Activated gamma-delta T cell treated with Interleukin-2 at 50 U/mL for 16 hours (primary cell): ENCODE data around the gene DEFB115.
"Not testable (repeated sequence)": the region's sequence is repeated elsewhere in the genome, so short reads cannot be mapped to it uniquely, and the experiment has no call there.

ENCODE experiments used
- DNase-seq: peaks from one replicate; pipeline ENCODE4 v3.0.0-alpha.2; 2020

DEFB115 gene, protein sequence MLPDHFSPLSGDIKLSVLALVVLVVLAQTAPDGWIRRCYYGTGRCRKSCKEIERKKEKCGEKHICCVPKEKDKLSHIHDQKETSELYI

DNA sequence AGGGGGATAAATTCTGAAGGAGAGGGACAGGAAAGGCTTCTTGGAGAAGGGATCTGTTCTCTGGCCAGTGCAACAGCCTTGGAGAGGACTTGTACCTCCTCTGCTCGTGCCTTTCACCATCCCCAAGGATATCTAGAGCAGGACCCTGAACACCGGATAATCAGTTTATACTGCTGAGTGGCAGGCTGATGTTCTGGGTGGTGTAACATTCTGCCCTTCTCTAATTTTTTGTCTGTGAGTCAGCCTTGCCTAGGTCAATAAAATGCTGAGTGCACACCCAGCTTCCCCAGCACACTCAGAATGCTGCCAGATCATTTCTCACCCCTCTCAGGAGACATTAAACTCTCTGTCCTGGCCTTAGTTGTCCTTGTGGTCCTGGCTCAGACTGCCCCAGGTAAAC is at the start of gene DEFB115:
Gene DEFB115 (plus strand): TSS at position 301 of the 400 bp plus-strand sequence. CDS start 0 bp downstream, at position 301.
- no peak for DNase-seq

DNA sequence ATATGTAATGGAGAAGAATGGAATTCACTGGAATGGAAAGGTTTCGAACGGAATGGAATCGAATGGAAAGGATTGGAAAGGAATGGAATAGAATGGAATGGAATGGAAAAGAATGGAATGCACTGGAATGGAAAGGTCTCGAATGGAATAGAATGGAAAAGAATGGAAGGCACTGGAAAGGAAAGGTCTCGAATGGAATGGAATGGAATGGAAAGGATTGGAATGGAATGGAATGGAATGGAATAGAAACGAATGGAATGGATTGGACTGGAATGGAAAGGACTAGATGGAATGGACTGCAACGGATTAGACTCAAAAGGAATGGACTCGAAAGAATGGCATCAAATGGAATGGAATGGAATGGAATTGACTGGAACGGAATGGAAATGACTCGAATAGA is 20.5 kb upstream of the DEFB115 start:
- no peak for DNase-seq

DNA sequence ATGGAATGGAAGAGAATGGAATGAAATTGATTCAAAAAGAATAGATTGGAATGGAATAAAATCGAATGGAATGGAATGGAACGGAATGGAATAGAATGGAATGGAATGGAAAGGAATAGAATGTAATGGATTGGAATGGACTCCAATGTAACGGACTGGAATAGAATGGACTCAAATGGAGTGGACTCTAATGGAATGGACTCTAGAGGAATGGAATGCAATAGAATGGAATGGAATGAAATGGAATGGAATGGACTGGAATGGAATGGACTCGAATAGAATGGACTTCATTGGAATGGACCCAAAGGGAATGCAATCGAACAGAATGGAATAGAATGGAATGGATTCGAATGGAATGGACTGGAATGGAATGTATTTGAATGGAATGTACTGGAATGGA is 19.7 kb upstream of the DEFB115 start:
- no peak for DNase-seq

DNA sequence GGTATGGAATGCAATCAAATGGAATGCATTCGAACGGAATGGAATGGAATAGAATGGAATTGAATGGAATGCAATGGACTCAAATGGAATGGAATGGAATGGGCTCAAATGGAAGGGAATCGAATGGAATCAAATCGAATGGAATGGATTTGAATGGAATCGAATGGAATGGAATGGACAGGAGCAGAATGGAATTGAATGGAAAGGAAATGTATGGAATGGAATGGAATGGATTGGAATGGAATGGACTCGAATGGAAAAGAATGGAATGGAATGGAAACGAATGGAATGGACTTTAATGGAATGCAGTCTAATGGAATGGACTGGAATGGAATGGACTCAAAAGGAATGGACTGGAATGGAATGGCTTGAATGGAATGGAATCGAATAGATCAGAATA is 18.3 kb upstream of the DEFB115 start:
- DNase-seq = no peak

DNA sequence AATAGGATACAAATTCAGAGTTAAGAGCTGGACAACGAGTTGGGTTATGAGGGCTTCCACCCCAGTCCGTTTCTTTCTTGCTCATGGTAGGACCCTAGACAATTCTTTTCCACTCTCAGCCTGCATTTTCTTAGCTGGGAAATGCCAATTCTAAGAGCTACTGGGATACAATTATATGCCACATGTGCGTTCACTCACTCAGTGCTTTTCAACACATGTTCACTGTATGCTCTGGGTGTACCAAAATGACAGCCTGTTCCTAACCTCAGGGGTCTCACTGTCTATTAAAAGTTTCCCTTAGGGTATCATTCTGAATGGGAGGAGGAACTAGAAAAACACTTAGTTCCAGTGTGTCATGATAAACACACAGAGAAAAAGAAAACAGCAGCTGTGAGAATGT is 505 bp upstream of the DEFB115 start:
- no peak for DNase-seq

DNA sequence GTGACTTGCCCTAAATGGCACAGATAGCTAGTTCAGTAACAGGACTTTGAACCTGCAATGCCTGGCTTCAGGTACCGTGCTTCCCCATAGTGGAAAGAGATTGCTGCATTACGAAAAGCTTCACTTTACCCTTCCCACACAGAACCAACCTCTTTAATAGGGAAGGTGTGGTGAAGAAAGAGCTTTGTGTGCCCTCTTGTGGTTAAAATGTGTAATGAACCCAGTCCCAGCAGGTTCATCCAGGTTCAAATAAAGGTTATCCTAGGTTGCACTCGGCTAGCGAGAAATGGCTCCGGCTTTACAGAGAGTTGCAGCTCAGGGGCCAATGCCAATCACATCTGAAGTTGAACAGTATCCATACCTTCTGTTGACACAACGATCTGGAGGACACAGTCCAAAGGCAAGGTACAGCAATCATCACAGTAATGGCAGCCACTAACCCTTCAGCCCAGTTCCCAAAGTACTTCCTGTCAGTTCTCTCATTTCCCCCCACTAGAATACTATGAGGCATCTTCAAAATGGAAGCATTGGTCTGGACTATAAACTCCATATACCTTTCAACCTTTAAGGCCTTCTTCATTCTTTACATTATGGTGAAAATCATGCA is 3.0 kb downstream of the DEFB115 start:
- no peak for DNase-seq

DNA sequence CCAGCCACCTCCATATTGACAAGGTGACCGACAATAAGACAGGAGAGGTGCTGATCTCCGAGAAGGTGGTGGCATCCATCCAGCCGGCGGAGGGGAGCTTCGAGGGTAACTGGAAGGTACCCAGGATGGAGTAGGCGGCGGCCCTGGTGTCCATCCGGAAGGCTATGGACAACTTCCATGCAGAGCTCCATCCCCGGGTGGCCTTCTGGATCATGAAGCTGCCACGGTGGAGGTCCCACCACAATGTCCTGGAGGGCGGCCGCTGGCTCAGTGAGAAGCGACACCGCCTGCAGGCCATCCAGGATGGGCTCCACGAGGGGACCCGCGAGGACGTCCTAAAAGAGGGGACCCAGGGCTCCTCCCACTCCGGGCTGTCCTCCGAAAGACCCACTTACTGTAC is 17.0 kb downstream of the DEFB115 start:
- no peak for DNase-seq

DNA sequence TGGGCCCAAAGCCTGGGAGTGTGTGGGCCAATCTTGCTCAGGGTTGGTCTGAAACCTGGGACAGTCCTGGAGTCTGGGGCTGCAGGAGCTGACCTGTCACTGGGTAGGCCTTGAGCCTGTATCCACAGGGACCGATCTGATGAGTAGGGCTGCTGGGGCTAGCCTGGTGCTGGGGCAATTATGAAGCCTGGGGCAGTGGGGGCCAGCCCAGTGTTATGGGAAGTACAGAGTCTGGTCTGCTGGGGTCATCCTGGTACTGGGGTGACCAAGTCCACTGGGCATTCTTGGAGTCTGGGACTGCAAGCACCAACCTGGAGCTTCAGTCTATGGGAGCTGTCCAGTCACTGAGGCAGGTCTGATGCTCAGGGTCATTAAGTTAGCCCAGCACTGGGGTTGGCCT is 20.7 kb downstream of the DEFB115 start:
- no peak for DNase-seq

DNA sequence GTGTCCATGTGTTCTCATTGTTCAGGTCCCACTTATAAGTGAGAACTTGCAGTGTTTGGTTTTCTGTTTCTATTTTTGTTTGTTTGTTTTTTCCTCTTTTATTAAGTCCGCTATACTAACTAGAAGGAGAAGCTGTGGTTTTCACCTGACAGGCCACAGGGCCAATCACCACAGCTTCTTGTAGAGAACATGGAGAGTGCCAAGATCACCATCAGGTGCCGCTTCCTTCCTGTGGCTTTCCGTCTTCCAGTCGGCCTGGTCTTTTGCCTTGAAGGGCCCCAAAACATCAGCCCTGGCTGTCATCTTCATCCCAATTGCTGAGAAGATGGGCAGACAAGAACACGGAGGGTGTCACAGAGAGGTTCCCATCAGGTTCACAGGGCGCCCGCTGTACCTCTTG is 27.5 kb downstream of the DEFB115 start:
- not testable (repeated sequence) for DNase-seq

DNA sequence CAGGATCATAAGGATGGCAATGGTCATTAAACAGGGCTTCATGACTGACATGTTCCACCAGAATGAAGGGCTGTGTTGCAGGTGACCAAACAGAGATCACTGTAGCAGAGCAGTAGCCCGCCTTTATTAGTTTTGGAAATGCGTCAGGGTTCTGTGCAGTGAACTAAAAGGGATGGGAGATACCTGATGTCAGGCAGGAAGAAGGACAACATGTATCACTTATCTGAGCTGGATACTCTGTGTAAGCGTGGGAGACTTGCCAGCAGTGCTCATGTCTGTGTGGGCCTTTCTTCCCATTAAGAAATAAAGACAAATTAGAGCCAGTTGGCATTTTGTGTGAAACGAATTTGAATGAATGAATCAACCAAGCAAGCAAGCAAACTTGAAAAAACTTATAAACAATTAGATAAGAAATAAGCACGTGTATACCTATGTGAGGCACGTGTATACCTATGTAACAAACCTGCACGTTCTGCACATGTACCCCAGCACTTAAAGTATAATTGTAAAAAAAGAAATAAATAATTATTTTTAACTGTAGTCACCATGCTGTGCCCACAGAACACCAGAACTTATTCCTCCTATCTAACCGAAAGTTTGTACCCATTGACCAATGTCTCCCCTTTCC is 51.2 kb downstream of the DEFB115 start, which contains the start of gene DEFB116:
Gene DEFB116 (minus strand): TSS at position 51 of the 628 bp plus-strand sequence. CDS start 0 bp downstream, at position 51.
- DNase-seq = no peak
